ENCODE measurements around the gene LACC1.
A peak's percentile ranks its signal among the peaks of the same experiment; 100 is the strongest.

LACC1 gene

DNA sequence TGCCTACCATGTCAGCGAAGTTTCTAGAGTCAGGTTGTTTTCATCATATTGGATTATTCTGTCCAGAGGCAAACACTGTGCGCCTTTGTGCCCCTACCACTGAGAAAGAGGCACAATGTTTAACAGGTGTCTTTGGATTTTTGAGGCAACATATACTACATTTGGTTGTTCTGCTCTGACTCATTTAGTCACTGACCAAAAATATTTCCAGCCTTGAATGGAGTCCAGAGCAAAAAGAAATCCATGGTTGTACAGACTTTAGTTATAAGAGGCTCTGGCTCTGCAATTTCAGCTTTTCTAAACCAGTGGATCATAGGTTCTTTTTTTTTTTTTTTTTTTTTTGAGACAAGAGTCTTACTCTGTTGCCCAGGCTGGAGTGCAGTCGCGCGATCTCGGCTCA is 35.7 kb downstream of the LACC1 start:
- TF ChIP-seq, protein P1, sequence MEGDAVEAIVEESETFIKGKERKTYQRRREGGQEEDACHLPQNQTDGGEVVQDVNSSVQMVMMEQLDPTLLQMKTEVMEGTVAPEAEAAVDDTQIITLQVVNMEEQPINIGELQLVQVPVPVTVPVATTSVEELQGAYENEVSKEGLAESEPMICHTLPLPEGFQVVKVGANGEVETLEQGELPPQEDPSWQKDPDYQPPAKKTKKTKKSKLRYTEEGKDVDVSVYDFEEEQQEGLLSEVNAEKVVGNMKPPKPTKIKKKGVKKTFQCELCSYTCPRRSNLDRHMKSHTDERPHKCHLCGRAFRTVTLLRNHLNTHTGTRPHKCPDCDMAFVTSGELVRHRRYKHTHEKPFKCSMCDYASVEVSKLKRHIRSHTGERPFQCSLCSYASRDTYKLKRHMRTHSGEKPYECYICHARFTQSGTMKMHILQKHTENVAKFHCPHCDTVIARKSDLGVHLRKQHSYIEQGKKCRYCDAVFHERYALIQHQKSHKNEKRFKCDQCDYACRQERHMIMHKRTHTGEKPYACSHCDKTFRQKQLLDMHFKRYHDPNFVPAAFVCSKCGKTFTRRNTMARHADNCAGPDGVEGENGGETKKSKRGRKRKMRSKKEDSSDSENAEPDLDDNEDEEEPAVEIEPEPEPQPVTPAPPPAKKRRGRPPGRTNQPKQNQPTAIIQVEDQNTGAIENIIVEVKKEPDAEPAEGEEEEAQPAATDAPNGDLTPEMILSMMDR (IDR thresholded peaks at IDR 0.05; ENCODE audit: control extremely low read depth, extremely low read depth, low read depth, missing control alignments), result no peak
- POLR2A ChIA-PET, result no interaction called here
- no peak for DNase-seq (ENCODE audit: extremely low spot score)
- CTCF ChIA-PET, result interaction anchor here (1.0 to 3.1 kb wide), 3 partner anchors 10 to 91 kb away, joined by 3 to 10 read pairs (median 4); no protein-coding TSS in a partner anchor

DNA sequence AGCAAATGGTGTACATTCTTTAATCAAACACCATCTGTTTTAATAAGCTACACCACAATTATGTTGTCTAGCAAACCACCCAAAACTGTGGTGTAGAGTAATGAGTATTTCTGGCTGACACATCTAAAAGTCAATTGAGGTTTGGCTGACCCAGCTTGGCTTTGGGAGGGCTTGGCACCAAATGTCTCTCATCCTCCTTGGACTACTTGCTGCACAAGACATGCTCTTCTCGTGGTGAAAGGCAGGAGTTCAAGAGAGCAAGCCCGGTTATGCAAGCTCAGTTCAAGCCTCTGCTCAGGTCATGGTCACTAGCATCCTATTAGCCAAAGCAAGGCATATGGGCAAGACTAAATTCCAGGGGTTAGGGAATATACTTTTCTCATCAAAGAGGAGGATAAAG is 37.1 kb downstream of the LACC1 start:
- DNase-seq (ENCODE audit: extremely low spot score), result no peak
- POLR2A ChIA-PET, result no interaction called here
- TF ChIP-seq, protein P1 (IDR thresholded peaks at IDR 0.05; ENCODE audit: control extremely low read depth, extremely low read depth, low read depth, missing control alignments), result no peak
- CTCF ChIA-PET, result interaction anchor here (3.1 kb wide), 1 partner anchor 11 kb away, joined by 10 read pairs; no protein-coding TSS in a partner anchor

DNA sequence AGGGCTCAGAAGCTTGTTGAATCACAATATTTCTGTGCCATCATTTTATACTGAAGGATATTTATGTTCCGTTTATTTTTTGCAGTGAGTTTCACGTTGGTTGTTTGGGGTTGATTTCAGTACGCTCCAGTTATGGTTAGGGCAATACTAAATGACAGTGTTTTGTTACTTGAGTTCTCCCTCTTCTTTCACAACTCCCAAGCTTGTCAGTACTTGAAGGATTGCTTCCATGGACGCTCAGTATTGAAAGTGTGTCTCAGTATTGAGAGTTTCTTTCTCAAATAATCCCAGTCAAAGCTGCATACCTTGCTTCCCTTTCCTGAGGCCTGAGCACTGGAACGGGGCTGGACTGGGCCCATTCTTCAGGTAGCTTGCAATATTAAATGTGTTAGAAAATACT is 38.9 kb downstream of the LACC1 start:
- TF ChIP-seq, protein P1 (IDR thresholded peaks at IDR 0.05; ENCODE audit: control extremely low read depth, extremely low read depth, low read depth, missing control alignments), result no peak
- ChIA-PET POLR2A (no interaction called here), CTCF (interaction anchor here (0.8 to 1.9 kb wide), 4 partner anchors 11 to 551 kb away, joined by 3 to 7 read pairs (median 4); no protein-coding TSS in a partner anchor)
- no peak for DNase-seq (ENCODE audit: extremely low spot score)

DNA sequence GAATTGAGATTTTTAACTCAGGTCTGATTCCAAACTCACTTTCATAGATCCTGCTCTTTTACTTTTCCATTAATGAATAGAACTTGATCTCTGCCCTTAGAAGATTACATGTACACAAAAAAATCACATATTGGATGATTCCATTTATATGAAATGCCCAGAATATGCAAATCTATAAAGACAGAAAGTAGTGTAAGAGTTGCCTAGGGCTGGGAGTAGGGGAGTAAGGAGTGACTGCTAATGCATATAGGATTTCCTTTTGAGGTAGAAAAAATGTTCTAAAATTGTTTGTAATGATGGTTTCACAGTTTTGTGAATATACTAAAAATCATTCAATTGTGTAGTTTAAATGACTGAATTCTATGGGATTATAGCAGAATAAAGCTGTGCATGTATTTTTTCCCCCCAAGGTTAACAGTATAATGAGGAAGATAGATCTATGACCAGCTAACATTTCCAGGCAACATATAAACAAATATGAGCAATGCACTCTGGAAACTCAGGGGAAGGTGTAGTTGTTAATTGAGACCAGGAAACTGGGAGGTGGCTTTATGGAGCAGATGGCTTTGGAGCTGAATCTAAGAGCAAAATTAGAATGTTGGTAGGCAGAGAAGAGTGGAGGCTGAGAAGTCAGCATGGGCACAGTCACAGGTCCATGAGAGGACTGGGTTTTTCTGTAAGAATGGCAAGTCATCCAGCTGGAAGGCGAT is 41.4 kb downstream of the LACC1 start:
- DNase-seq (ENCODE audit: extremely low spot score), result no peak
- POLR2A ChIA-PET, result no interaction called here
- TF ChIP-seq, protein P1 (IDR thresholded peaks at IDR 0.05; ENCODE audit: control extremely low read depth, extremely low read depth, low read depth, missing control alignments), result no peak
- CTCF ChIA-PET, result interaction anchor here (1.0 to 2.6 kb wide), 3 partner anchors 16 to 517 kb away, joined by 3 to 8 read pairs (median 3); no protein-coding TSS in a partner anchor

DNA sequence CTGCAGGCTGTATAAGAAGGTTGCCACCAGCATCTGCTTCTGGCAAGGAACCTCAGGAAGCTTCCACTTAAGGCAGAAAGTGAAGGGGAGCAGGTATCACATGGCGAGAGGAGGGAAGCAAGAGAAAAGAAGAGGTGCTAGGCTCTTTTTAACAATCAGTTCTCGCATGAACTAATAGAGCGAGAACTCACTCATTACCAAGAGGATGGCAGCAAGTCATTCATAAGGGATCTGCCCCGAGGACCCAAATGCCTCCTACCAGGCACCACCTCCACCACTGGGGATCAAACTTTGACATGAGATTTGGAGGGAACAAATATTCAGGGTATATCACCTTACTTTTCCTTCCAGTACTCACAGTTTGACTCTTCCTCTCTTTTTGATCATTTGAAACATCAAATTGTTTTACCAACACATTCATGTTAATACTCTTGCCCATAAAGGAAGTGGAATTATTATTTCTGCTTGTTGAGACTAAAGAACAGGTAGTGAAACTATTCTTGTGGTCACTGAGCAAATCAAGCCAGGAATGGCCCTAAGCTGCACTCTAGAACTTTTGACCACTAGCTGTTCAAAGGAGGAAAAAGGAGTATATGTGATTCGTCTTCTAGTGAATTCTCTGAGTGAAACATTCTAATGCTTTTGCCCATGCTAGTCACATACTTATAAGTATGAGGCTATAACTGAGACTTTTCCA is 45.0 kb downstream of the LACC1 start:
- POLR2A ChIA-PET, result no interaction called here
- CTCF ChIA-PET, result interaction anchor here (1.0 to 2.0 kb wide), 3 partner anchors 16 to 513 kb away, joined by 3 to 5 read pairs (median 4); no protein-coding TSS in a partner anchor
- DNase-seq (ENCODE audit: extremely low spot score), result peak; percentile 32
- TF ChIP-seq, protein P1 (IDR thresholded peaks at IDR 0.05; ENCODE audit: control extremely low read depth, extremely low read depth, low read depth, missing control alignments), result no peak

DNA sequence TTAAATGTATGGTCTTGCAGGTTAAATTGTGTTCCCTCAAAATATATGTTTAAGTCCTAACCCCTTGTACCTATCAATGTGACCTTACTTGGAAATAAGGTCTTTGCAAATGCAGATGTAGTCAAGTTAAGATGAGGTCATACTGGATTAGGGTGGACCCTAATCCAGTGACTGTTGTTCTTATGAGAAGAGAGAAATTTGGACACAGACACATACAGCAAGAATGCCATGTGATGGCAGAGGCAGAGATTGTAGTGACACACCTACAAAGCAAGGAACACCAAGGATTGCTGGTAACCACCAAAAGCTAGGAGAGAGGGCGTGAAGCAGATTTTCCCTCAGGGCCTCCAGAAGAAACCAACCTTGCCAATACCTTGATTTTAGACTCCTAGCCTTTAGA is 50.2 kb downstream of the LACC1 start:
- DNase-seq (ENCODE audit: extremely low spot score), result no peak
- POLR2A ChIA-PET, result no interaction called here
- CTCF ChIA-PET, result no interaction called here
- TF ChIP-seq, protein P1 (IDR thresholded peaks at IDR 0.05; ENCODE audit: control extremely low read depth, extremely low read depth, low read depth, missing control alignments), result no peak
